Breast epithelium (tissue), 4 donors: ENCODE measurements around the gene MOCS2. TPM values are rescaled to one million over a fixed set of nuclear protein-coding genes. Genes with fewer than 3 reads are reported as not detected.

Experiments
- DNase-seq, 2 donors: peaks; one replicate each; pipeline ENCODE4 v3.0.0-alpha.2; 2019; ENCODE audit warnings: low spot score in 2 of 2
- H3K27ac ChIP-seq, 2 donors: fragments of 200-600 bp; sonication (generic) in 1 of 2; one replicate each; pipeline ENCODE4 v1.5.1; 2016 to 2019; ENCODE audit warnings: mild to moderate bottlenecking in 1 of 2
- H3K27me3 ChIP-seq, 2 donors: fragments of 200-600 bp; sonication (generic) in 1 of 2; one replicate each; pipeline versions ENCODE4 v1.5.1 to v1.6.0; 2017 to 2019; ENCODE audit warnings: control low read depth in 1 of 2, mild to moderate bottlenecking in 1 of 2
- H3K36me3 ChIP-seq: fragments of 200-600 bp; one replicate; pipeline ENCODE4 v1.5.1; 2019
- H3K4me1 ChIP-seq, 2 donors: fragments of 200-600 bp; sonication (generic); one replicate each; pipeline ENCODE4 v1.5.1; 2016 to 2019; ENCODE audit warnings: control low read depth in 1 of 2
- H3K4me3 ChIP-seq, 3 donors: fragments of 200-600 bp; sonication (generic); 1 replicate in 2 of 3; 2 replicates in 1 of 3; pipeline ENCODE4 v1.5.1; 2016 to 2019; ENCODE audit warnings: mild to moderate bottlenecking in 3 of 3, moderate library complexity in 2 of 3
- H3K9me3 ChIP-seq, 2 donors: fragments of 200-600 bp; sonication (generic) in 1 of 2; one replicate each; pipeline ENCODE4 v1.5.1; 2016 to 2019; ENCODE audit warnings: control low read depth in 1 of 2
- CTCF ChIP-seq, 3 donors: fragments of 450-650 bp; IDR thresholded peaks; one replicate each; pipeline ENCODE4 v1.5.1; 2016 to 2017; ENCODE audit warnings: antibody characterized with exemption in 3 of 3, mild to moderate bottlenecking in 3 of 3, moderate library complexity in 3 of 3
- POLR2A ChIP-seq: fragments of 450-650 bp; IDR thresholded peaks from one replicate; pipeline ENCODE4 v1.6.1; 2016; ENCODE audit warnings: antibody characterized with exemption, mild to moderate bottlenecking, moderate library complexity
- POLR2AphosphoS5 ChIP-seq, 3 donors: sonication (generic); formaldehyde crosslinking; IDR thresholded peaks; one replicate each; pipeline ENCODE4 v1.6.1; 2017; ENCODE audit warnings: antibody characterized with exemption in 3 of 3
- intact Hi-C: fragments of 100-400 bp; cut with DNase I; formaldehyde crosslinking; loops from one replicate; pipeline ENCODE4 v1.15.1; 2023; ENCODE audit warnings: low total_unique reads
- total RNA-seq, 3 donors: library from RNA; depleted of rRNA; stranded (reverse); fragments of >200 nt; gene quantifications; one replicate each; pipeline ENCODE4 v1.1.0, GENCODE V29; 2016

The MOCS2 gene
- total RNA-seq, 3 donors from 2014 or later = 48.2 to 58.6 (median 56.2) TPM

DNA sequence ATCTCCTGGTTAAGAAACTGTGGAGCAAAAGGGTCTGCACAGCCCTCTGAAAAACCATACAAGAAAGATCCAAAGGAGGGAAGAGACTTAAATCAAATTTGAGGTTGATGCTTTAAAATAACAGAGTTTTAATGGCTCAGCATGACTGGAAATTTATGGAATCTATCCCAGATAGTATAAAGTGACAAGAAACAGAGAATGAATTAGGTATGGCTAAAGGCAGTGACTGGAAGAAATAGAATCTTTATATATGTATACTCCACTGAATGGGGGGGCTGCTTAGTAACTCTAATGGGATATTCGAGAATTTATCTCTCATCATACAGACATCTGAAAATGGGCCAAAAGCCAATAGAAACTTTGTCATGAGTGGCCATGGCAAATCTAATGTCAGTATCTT, 17.6 kb upstream of the MOCS2 start:
- intact Hi-C loops = no loop called here
- DNase-seq = no peak
- no peaks in the 10 kb centered on the region for H3K27me3 ChIP-seq
- H3K9me3 ChIP-seq = no peaks in the 10 kb centered on the region
- no peak overlapping the region for H3K27ac ChIP-seq
- TF ChIP-seq CTCF (IDR thresholded peaks at IDR 0.05) = no peak
- TF ChIP-seq POLR2AphosphoS5 (IDR thresholded peaks at IDR 0.05) = no peak
- no peak for TF ChIP-seq POLR2A
- H3K36me3 ChIP-seq = no peaks in the 10 kb centered on the region
- no peaks in the 10 kb centered on the region for H3K4me1 ChIP-seq
- H3K4me3 ChIP-seq = no peak overlapping the region

GRCh38 chr5:53126521-53126920, 17.0 kb upstream of the MOCS2 start:
- intact Hi-C loops = no loop called here
- Histone ChIP-seq H3K9me3 (no peaks in the 10 kb centered on the region), H3K4me3 (no peak overlapping the region), H3K27me3 (no peaks in the 10 kb centered on the region), H3K4me1 (no peaks in the 10 kb centered on the region), H3K27ac (no peak overlapping the region), H3K36me3 (no peaks in the 10 kb centered on the region)
- no peak for DNase-seq
- TF ChIP-seq POLR2A (no peak), CTCF (IDR thresholded peaks at IDR 0.05) (no peak), POLR2AphosphoS5 (IDR thresholded peaks at IDR 0.05) (no peak)

- H3K27me3 ChIP-seq = no peaks in the 10 kb centered on the region
- DNase-seq = no peak
- no peaks in the 10 kb centered on the region for H3K36me3 ChIP-seq
- H3K4me3 ChIP-seq = no peak overlapping the region
- intact Hi-C loops = no loop called here
- H3K9me3 ChIP-seq = no peaks in the 10 kb centered on the region
- H3K27ac ChIP-seq = no peak overlapping the region
- TF ChIP-seq CTCF (IDR thresholded peaks at IDR 0.05) = peak in 2 of 3 donors; percentile 18 to 19
- TF ChIP-seq POLR2AphosphoS5 (IDR thresholded peaks at IDR 0.05) = no peak
- H3K4me1 ChIP-seq = no peaks in the 10 kb centered on the region
Measured at GRCh38 chr5:53123702-53124101, 14.1 kb upstream of the MOCS2 start.

GRCh38 chr5:53120165-53120564, 10.6 kb upstream of the MOCS2 start:
- Histone ChIP-seq H3K27me3 (no peaks in the 10 kb centered on the region), H3K36me3 (no peaks in the 10 kb centered on the region), H3K27ac (no peak overlapping the region), H3K4me1 (no peaks in the 10 kb centered on the region), H3K9me3 (no peaks in the 10 kb centered on the region), H3K4me3 (no peak overlapping the region)
- no peak for DNase-seq
- TF ChIP-seq POLR2AphosphoS5 (IDR thresholded peaks at IDR 0.05) (no peak), CTCF (IDR thresholded peaks at IDR 0.05) (no peak)
- intact Hi-C loops = no loop called here

DNA sequence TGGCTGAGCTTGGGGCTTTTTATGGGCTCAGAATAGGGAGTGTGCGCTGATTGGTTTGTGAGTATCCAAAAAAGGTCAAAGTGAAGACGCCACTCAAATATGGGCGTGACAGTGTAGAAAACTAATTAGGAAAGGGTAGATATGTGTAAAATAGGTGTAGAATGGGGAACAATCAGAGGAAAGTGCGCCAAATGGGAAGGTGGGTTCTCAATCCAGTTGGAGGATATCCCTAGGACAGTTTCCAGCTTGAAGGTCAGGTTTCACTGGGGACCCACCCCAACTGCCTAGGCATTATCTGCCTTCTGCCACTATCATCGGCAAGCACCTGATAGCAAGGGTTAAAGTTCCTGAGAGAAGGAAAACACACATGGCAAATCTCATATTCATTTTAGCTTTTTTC, 9.3 kb upstream of the MOCS2 start:
- Histone ChIP-seq H3K36me3 (no peaks in the 10 kb centered on the region), H3K27me3 (no peaks in the 10 kb centered on the region), H3K4me3 (no peak overlapping the region), H3K27ac (no peak overlapping the region), H3K9me3 (no peaks in the 10 kb centered on the region), H3K4me1 (no peaks in the 10 kb centered on the region)
- TF ChIP-seq CTCF (IDR thresholded peaks at IDR 0.05) (no peak), POLR2A (no peak), POLR2AphosphoS5 (IDR thresholded peaks at IDR 0.05) (no peak)
- intact Hi-C loops = no loop called here
- DNase-seq = no peak
